ENCODE data around the gene ACSBG1. TPM values are rescaled to one million over a fixed set of nuclear protein-coding genes. Genes with fewer than 3 reads are reported as not detected.

Gene ACSBG1
- total and polyA plus RNA-seq, 10 of the 15 experiments (the other 5 are each of a cell fraction or from before 2014, with no cell fraction given) = 0.11 to 0.75 (median 0.42) TPM

- intact Hi-C loops (cut with micrococcal nuclease; ENCODE audit: unreplicated experiment) (no loop called here), in situ Hi-C loops (cut with MboI) (no loop called here)
- ChIA-PET POLR2A (no interaction called here), RAD21 (ENCODE audit: unreplicated experiment) (interaction anchor here (1.0 kb wide), 1 partner anchor 15 kb away, joined by 3 read pairs; no protein-coding TSS in a partner anchor), CTCF (no interaction called here), SMC1A (ENCODE audit: uncharacterized antibody, unreplicated experiment) (no interaction called here)
- DNase-seq (ENCODE audit: low read depth, low spot score) (no peak), ATAC-seq (no peak), FAIRE-seq (no peak)
- no peak overlapping the region for H3K27ac ChIP-seq (ENCODE audit: control insufficient read depth, insufficient read depth)
- no peak overlapping the region for H3K9ac ChIP-seq (ENCODE audit: control insufficient read depth, insufficient read depth, low read length)
- no TSS peak for BruUV-seq (replicated peaks)
- H2AFZ ChIP-seq (ENCODE audit: control insufficient read depth, low read depth, low read length) = no peak overlapping the region
- no peaks in the 10 kb centered on the region for H3K79me2 ChIP-seq (ENCODE audit: control insufficient read depth, insufficient read depth, low read length)
- H4K20me1 ChIP-seq (ENCODE audit: control insufficient read depth, insufficient read depth) = no peaks in the 10 kb centered on the region
- H3K9me3 ChIP-seq (replicated peaks; ENCODE audit: control insufficient read depth, insufficient read depth, low read length) = no peaks in the 10 kb centered on the region
- no peaks in the 10 kb centered on the region for H3K4me1 ChIP-seq (ENCODE audit: control insufficient read depth, insufficient read depth, low read length)
- TF ChIP-seq YY1 (IDR thresholded peaks at IDR 0.05; ENCODE audit: low read depth, low read length) (no peak), CHD4 (IDR thresholded peaks at IDR 0.05) (no peak), IKZF1 (conservative IDR thresholded peaks at IDR 0.05) (no peak), GATAD2B (conservative IDR thresholded peaks at IDR 0.05; ENCODE audit: low read depth) (no peak), MEF2A (IDR thresholded peaks at IDR 0.05; ENCODE audit: insufficient read depth, low read depth, low read length) (no peak), TARDBP (IDR thresholded peaks at IDR 0.05; ENCODE audit: borderline replicate concordance) (no peak), USF2 (IDR thresholded peaks at IDR 0.05; ENCODE audit: borderline replicate concordance, low read depth, low read length) (no peak), JUND (IDR thresholded peaks at IDR 0.05; ENCODE audit: low read depth, low read length) (no peak), RUNX3 (IDR thresholded peaks at IDR 0.05; ENCODE audit: low read length) (no peak), RAD21 (IDR thresholded peaks at IDR 0.05; ENCODE audit: insufficient read depth, low read depth, low read length) (no peak), BHLHE40 (IDR thresholded peaks at IDR 0.05; ENCODE audit: borderline replicate concordance in 1 of 2, low read depth in 2 of 2, low read length in 1 of 2) (no peak), FOS (IDR thresholded peaks at IDR 0.05; ENCODE audit: borderline replicate concordance, extremely low read depth, insufficient read length) (no peak), EZH2 (IDR thresholded peaks at IDR 0.05; ENCODE audit: borderline replicate concordance, control insufficient read depth, low read depth, low read length) (no peak), RBBP5 (conservative IDR thresholded peaks at IDR 0.05) (no peak), CBFB (IDR thresholded peaks at IDR 0.05; ENCODE audit: low read depth) (no peak), CEBPB (IDR thresholded peaks at IDR 0.05; ENCODE audit: borderline replicate concordance in 1 of 2, low read depth in 2 of 2, low read length in 2 of 2) (no peak), BMI1 (IDR thresholded peaks at IDR 0.05; ENCODE audit: borderline replicate concordance) (no peak)
- H3K4me3 ChIP-seq = no peak overlapping the region
- no peaks in the 10 kb centered on the region for H3K36me3 ChIP-seq (ENCODE audit: control insufficient read depth in 2 of 2, insufficient read depth in 2 of 2, low read length in 1 of 2)
- H3K27me3 ChIP-seq (replicated peaks in 1 of 2; ENCODE audit: control insufficient read depth in 2 of 2, insufficient read depth in 2 of 2, low read length in 1 of 2) = no peaks in the 10 kb centered on the region
- no peak overlapping the region for H3K4me2 ChIP-seq (ENCODE audit: control insufficient read depth, insufficient read depth)
- 5% methylated on average over 8 of the region's 8 CpGs for WGBS (ENCODE audit: insufficient coverage, insufficient replicate concordance, low lambda C conversion rate, missing lambda C conversion rate)
These were observed 26.0 kb downstream of the ACSBG1 start for GRCh38 chr15:78208341-78208844.

Data from GM12878 (cell line).